CD4-positive, alpha-beta T cell (primary cell): ENCODE results near the gene WDFY4. TPM values are rescaled to one million over a fixed set of nuclear protein-coding genes. Genes with fewer than 3 reads are reported as not detected.

ENCODE experiments used
- ATAC-seq: fragments of 200-7000 bp; cut with Tn5 transposase; one replicate; pipeline ENCODE4 v1.10.0; 2022; ENCODE audit warnings: mild to moderate bottlenecking; ENCODE audit not compliant: poor library complexity
- CTCF ChIA-PET: fragments of 350-600 bp; sonication (Branson Sonifier 250); formaldehyde crosslinking; loops from one replicate; lab custom pipeline; 2021; ENCODE audit warnings: antibody characterized with exemption, inconsistent platforms; lab: Charles Lee
- POLR2A ChIA-PET: fragments of 350-600 bp; sonication (Branson Sonifier 250); formaldehyde crosslinking; loops from one replicate; lab custom pipeline; 2021; ENCODE audit warnings: antibody characterized with exemption, inconsistent platforms; lab: Charles Lee
- DNase-seq, 14 experiments: peaks; one replicate each; pipeline ENCODE4 v3.0.0-alpha.2; 2013 to 2020; ENCODE audit warnings: mixed read lengths in 2 of 14
- H3K27ac ChIP-seq, 2 donors: one replicate each; pipeline versions ENCODE4 v1.5.1 to v1.7.0; 2013; ENCODE audit warnings: low read length in 2 of 2, low read depth in 1 of 2, mild to moderate bottlenecking in 1 of 2
- H3K27me3 ChIP-seq, 2 experiments: 1 replicate in 1 of 2; 2 replicates in 1 of 2; pipeline versions ENCODE4 v1.6.1 to v1.7.0; 2013; ENCODE audit warnings: low read length in 2 of 2, control low read depth in 1 of 2, mild to moderate bottlenecking in 1 of 2, moderate library complexity in 1 of 2; ENCODE audit not compliant: insufficient read depth in 2 of 2, control insufficient read depth in 1 of 2
- H3K36me3 ChIP-seq: one replicate; pipeline ENCODE4 v1.6.1; 2013; ENCODE audit warnings: low read length, control low read depth; ENCODE audit not compliant: insufficient read depth
- H3K4me1 ChIP-seq: one replicate; pipeline ENCODE4 v1.6.1; 2013; ENCODE audit warnings: low read length, control low read depth; ENCODE audit not compliant: insufficient read depth
- H3K4me3 ChIP-seq: one replicate; pipeline ENCODE4 v1.5.1; 2013; ENCODE audit warnings: mild to moderate bottlenecking, low read length, moderate library complexity
- H3K9me3 ChIP-seq, 2 experiments: 1 replicate in 1 of 2; 2 replicates in 1 of 2; pipeline versions ENCODE4 v1.6.1 to v1.7.0; 2013; ENCODE audit warnings: low read length in 2 of 2, mild to moderate bottlenecking in 2 of 2, control low read depth in 1 of 2, moderate library complexity in 1 of 2; ENCODE audit not compliant: control insufficient read depth in 1 of 2, insufficient read depth in 1 of 2
- H3K27ac Mint-ChIP-seq: one replicate; pipeline ENCODE4 v1.8.0; 2020; ENCODE audit warnings: mixed read lengths
- H3K27me3 Mint-ChIP-seq: one replicate; pipeline ENCODE4 v1.8.0; 2021; ENCODE audit warnings: mixed read lengths
- H3K36me3 Mint-ChIP-seq: one replicate; pipeline ENCODE4 v1.8.0; 2021; ENCODE audit warnings: low read depth, mixed read lengths
- H3K4me1 Mint-ChIP-seq: one replicate; pipeline ENCODE4 v1.8.0; 2021; ENCODE audit warnings: low read depth, mixed read lengths
- H3K4me3 Mint-ChIP-seq: one replicate; pipeline ENCODE4 v1.8.0; 2020; ENCODE audit warnings: mild to moderate bottlenecking, mixed read lengths
- H3K9me3 Mint-ChIP-seq: one replicate; pipeline ENCODE4 v1.8.0; 2020; ENCODE audit warnings: mixed read lengths
- intact Hi-C, 2 experiments: fragments of 100-400 bp; cut with DNase I in 1 of 2; cut with micrococcal nuclease in 1 of 2; formaldehyde crosslinking; loops; one replicate each; pipeline versions ENCODE4 v1.15.1 to v1.9.0; 2023 to 2025; cut with DNase I, micrococcal nuclease
- total RNA-seq, 174 experiments: library from RNA in 2 of 174; stranded (reverse) in 2 of 174; gene quantifications; one replicate each; pipeline ENCODE4 v1.2.3 and lab custom pipeline; 2021 to 2026
- TF ChIP-seq, protein P1 (sequence below): fragments of 200-600 bp; IDR thresholded peaks from one replicate; pipeline ENCODE4 v1.8.0; 2022; ENCODE audit warnings: antibody characterized with exemption, mild to moderate bottlenecking

Gene WDFY4
- total RNA-seq, 2 experiments from 2014 or later = 1.3 to 2.5 TPM

- intact Hi-C loops = no loop called here
- no peaks in the 10 kb centered on the region for H3K4me1 Mint-ChIP-seq
- Histone ChIP-seq H3K36me3 (no peaks in the 10 kb centered on the region), H3K27ac (no peak overlapping the region), H3K27me3 (no peaks in the 10 kb centered on the region), H3K4me1 (no peaks in the 10 kb centered on the region), H3K4me3 (no peak overlapping the region), H3K9me3 (peaks cover 0 to 13% of the 10 kb centered on the region in 2 experiments)
- ATAC-seq (no peak), DNase-seq (no peak)
- TF ChIP-seq, protein P1, sequence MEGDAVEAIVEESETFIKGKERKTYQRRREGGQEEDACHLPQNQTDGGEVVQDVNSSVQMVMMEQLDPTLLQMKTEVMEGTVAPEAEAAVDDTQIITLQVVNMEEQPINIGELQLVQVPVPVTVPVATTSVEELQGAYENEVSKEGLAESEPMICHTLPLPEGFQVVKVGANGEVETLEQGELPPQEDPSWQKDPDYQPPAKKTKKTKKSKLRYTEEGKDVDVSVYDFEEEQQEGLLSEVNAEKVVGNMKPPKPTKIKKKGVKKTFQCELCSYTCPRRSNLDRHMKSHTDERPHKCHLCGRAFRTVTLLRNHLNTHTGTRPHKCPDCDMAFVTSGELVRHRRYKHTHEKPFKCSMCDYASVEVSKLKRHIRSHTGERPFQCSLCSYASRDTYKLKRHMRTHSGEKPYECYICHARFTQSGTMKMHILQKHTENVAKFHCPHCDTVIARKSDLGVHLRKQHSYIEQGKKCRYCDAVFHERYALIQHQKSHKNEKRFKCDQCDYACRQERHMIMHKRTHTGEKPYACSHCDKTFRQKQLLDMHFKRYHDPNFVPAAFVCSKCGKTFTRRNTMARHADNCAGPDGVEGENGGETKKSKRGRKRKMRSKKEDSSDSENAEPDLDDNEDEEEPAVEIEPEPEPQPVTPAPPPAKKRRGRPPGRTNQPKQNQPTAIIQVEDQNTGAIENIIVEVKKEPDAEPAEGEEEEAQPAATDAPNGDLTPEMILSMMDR = no peak
- no peaks in the 10 kb centered on the region for H3K9me3 Mint-ChIP-seq
- POLR2A ChIA-PET = no interaction called here
- CTCF ChIA-PET = no interaction called here
- H3K27me3 Mint-ChIP-seq = no peaks in the 10 kb centered on the region
- no peak overlapping the region for H3K27ac Mint-ChIP-seq
- no peak overlapping the region for H3K4me3 Mint-ChIP-seq
- no peaks in the 10 kb centered on the region for H3K36me3 Mint-ChIP-seq
Observed at GRCh38 chr10:49000437-49001398, 316.0 kb downstream of the WDFY4 start.

DNA sequence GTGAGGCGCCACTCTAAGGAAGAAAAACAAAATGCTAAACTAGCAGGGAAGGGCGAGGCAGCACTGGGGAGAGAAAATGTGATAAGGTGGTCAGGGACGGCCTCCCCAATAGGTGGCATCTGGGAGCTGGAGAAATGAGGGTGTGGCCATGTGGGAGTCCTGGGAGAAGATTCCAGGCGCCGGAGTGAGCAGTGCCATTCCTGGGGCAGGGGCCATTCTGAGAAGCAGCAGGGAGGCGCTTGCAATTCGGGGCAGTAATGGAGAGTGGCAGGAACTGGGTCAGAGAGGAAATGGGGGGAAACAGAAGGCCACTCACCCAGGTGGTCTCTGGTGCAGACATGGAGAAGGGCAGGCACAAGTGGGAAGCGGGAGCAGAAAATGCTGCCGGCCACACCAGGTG lies 316.7 kb downstream of the WDFY4 start:
- H3K4me3 Mint-ChIP-seq = no peak overlapping the region
- no peaks in the 10 kb centered on the region for H3K27me3 Mint-ChIP-seq
- H3K36me3 Mint-ChIP-seq = no peaks in the 10 kb centered on the region
- ChIA-PET CTCF (no interaction called here), POLR2A (no interaction called here)
- DNase-seq = no peak
- H3K27ac ChIP-seq = no peak overlapping the region
- no peaks in the 10 kb centered on the region for H3K4me1 Mint-ChIP-seq
- no peaks in the 10 kb centered on the region for H3K4me1 ChIP-seq
- ATAC-seq = no peak
- no peaks in the 10 kb centered on the region for H3K9me3 Mint-ChIP-seq
- H3K4me3 ChIP-seq = no peak overlapping the region
- H3K9me3 ChIP-seq = peaks cover 0 to 13% of the 10 kb centered on the region in 2 experiments
- H3K36me3 ChIP-seq = no peaks in the 10 kb centered on the region
- no peaks in the 10 kb centered on the region for H3K27me3 ChIP-seq
- intact Hi-C loops = no loop called here
- TF ChIP-seq, protein P1 = no peak
- H3K27ac Mint-ChIP-seq = no peak overlapping the region

DNA sequence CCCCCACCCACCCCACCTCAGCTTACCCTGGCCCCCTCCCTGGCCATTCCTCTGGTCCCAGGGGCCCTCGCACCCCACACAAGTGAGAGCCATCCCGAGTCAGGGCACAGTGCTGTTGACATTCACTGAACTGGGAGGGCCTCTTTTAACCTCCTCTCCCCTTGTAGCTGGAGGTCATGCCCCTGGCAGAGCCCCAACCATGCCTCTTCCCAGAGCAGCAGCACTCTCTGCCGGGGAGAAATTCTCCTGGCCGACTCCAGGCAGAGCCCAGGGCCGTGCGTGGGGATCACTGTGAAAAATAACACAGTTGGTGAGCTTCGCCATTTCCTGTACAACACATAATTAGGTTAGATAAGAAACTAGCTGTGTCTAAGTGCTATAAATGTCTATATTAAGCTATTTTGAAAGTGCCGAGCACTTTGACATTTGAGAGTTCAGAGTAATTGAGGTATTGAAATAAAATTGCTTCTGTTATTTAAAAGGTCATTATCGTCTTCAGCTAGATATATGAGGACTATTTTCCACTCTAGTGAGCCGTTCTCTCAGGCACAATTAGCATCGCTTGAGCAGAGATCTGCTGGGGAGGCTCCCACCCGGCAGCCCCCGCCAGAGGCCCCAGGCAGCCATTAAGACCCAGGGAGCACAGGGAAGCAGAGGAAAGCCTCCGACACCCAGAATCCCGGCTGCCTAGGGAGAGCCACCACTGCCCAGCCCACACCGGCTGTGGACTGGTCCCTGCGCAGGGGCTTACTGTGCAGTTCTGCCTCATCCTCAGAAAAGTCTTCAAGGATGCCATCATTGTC lies 317.4 kb downstream of the WDFY4 start:
- intact Hi-C loops = no loop called here
- Mint-ChIP-seq H3K4me1 (no peaks in the 10 kb centered on the region), H3K27me3 (no peaks in the 10 kb centered on the region), H3K27ac (no peak overlapping the region), H3K9me3 (no peaks in the 10 kb centered on the region), H3K36me3 (no peaks in the 10 kb centered on the region), H3K4me3 (no peak overlapping the region)
- ChIA-PET CTCF (no interaction called here), POLR2A (no interaction called here)
- ATAC-seq (no peak), DNase-seq (no peak)
- TF ChIP-seq, protein P1 = no peak
- H3K9me3 ChIP-seq = peaks cover 0 to 13% of the 10 kb centered on the region in 2 experiments
- H3K4me1 ChIP-seq = no peaks in the 10 kb centered on the region
- H3K27me3 ChIP-seq = no peaks in the 10 kb centered on the region
- no peak overlapping the region for H3K27ac ChIP-seq
- H3K36me3 ChIP-seq = no peaks in the 10 kb centered on the region
- H3K4me3 ChIP-seq = no peak overlapping the region
